PFSK-1 (cell line): ENCODE data around the gene PAIP1.

Source experiments
- FOXP2 ChIP-seq: optimal IDR thresholded peaks from 2 replicates; pipeline ENCODE3; 2011; ENCODE audit warnings: borderline replicate concordance, control low read depth, inconsistent platforms; ENCODE audit not compliant: insufficient read depth; ENCODE audit errors: extremely low read length, extremely low read depth
- POLR2AphosphoS5 ChIP-seq: IDR thresholded peaks from 2 replicates; pipeline ENCODE4 v1.6.1; 2012; ENCODE audit warnings: low read depth, mild to moderate bottlenecking, control low read depth, low read length, moderate library complexity
- REST ChIP-seq, 2 experiments: IDR thresholded peaks; 2 replicates each; pipeline versions ENCODE4 v1.6.1 to v1.8.0; 2011 to 2012; ENCODE audit warnings: low read depth in 2 of 2, low read length in 2 of 2, control low read depth in 1 of 2, inconsistent platforms in 1 of 2, mild to moderate bottlenecking in 1 of 2, moderate library complexity in 1 of 2; ENCODE audit not compliant: insufficient read depth in 1 of 2
- SIN3A ChIP-seq: IDR thresholded peaks from 2 replicates; pipeline ENCODE4 v1.6.1; 2012; ENCODE audit warnings: mild to moderate bottlenecking, low read length, moderate library complexity, borderline replicate concordance; ENCODE audit not compliant: insufficient read depth
- TAF1 ChIP-seq: IDR thresholded peaks from 2 replicates; pipeline ENCODE4 v1.6.1; 2012; ENCODE audit warnings: low read length, control low read depth, borderline replicate concordance; ENCODE audit not compliant: insufficient read depth

PAIP1 gene

GRCh38 chr5:43560128-43560527 is 3.3 kb upstream of the PAIP1 start:
- TF ChIP-seq SIN3A (no peak), FOXP2 (no peak), REST (IDR thresholded peaks at IDR 0.05; ENCODE audit: insufficient read depth in 1 of 2, low read depth in 2 of 2, low read length in 2 of 2) (no peak), POLR2AphosphoS5 (no peak), TAF1 (no peak)

- no peak; the same call in 1 of the 2 replicates for TF ChIP-seq POLR2AphosphoS5
- TF ChIP-seq REST (IDR thresholded peaks at IDR 0.05; ENCODE audit: insufficient read depth in 1 of 2, low read depth in 2 of 2, low read length in 2 of 2): no peak
- no peak for TF ChIP-seq SIN3A
- no peak for TF ChIP-seq TAF1
- TF ChIP-seq FOXP2: no peak
Measured at GRCh38 chr5:43555895-43556606, 826 bp downstream of the PAIP1 start.

- TF ChIP-seq REST (IDR thresholded peaks at IDR 0.05; ENCODE audit: insufficient read depth in 1 of 2, low read depth in 2 of 2, low read length in 2 of 2): no peak
- TF ChIP-seq FOXP2: no peak
- TF ChIP-seq SIN3A: no peak
- no peak for TF ChIP-seq POLR2AphosphoS5
- no peak for TF ChIP-seq TAF1
Measured at GRCh38 chr5:43554497-43554896, 2.4 kb downstream of the PAIP1 start.

- no peak for TF ChIP-seq SIN3A
- no peak for TF ChIP-seq POLR2AphosphoS5
- no peak for TF ChIP-seq REST (IDR thresholded peaks at IDR 0.05; ENCODE audit: insufficient read depth in 1 of 2, low read depth in 2 of 2, low read length in 2 of 2)
- no peak for TF ChIP-seq FOXP2
- TF ChIP-seq TAF1: no peak
Measured at GRCh38 chr5:43553381-43553780, 3.5 kb downstream of the PAIP1 start.

- TF ChIP-seq REST (IDR thresholded peaks at IDR 0.05; ENCODE audit: insufficient read depth in 1 of 2, low read depth in 2 of 2, low read length in 2 of 2) (no peak), TAF1 (no peak), SIN3A (no peak), FOXP2 (no peak), POLR2AphosphoS5 (no peak)
Measured at GRCh38 chr5:43551731-43552130, 5.1 kb downstream of the PAIP1 start.
